H1 (cell line): ENCODE results near the gene ZNF398. TPM values are rescaled to one million over a fixed set of nuclear protein-coding genes. Genes with fewer than 3 reads are reported as not detected.

ENCODE experiments used
- CTCF ChIA-PET: fragments of 300-600 bp; sonication (Branson Sonifier 250); formaldehyde crosslinking; loops from one replicate; lab custom pipeline; 2021; ENCODE audit not compliant: partially characterized antibody; lab: Charles Lee
- POLR2A ChIA-PET: fragments of 300-600 bp; sonication (Branson Sonifier 250); formaldehyde crosslinking; loops from one replicate; lab custom pipeline; 2021; ENCODE audit warnings: inconsistent platforms; ENCODE audit not compliant: partially characterized antibody; lab: Charles Lee
- DNase-seq, 2 experiments: peaks; one replicate each; pipeline versions ENCODE4 v3.0.0 to v3.0.0-alpha.2; 2010 to 2022; ENCODE audit warnings: low spot score in 2 of 2, low read depth in 1 of 2, mixed read lengths in 1 of 2
- FAIRE-seq: peaks from 2 replicates; lab custom pipeline; 2011; peaks lifted over from hg19 to GRCh38; lab: Jason Lieb, UNC
- H2AFZ ChIP-seq: 2 replicates; pipeline ENCODE4 v1.8.1; 2012; ENCODE audit warnings: low read length, inconsistent platforms
- H2AK5ac ChIP-seq: 2 replicates; pipeline ENCODE4 v1.6.1; 2013; ENCODE audit warnings: low read depth, low read length
- H2BK120ac ChIP-seq: replicated peaks from 2 replicates; pipeline ENCODE3; 2013; ENCODE audit warnings: low read depth, low read length, inconsistent platforms
- H2BK12ac ChIP-seq: 2 replicates; pipeline ENCODE4 v1.6.1; 2013; ENCODE audit warnings: low read depth, low read length
- H2BK15ac ChIP-seq: 2 replicates; pipeline ENCODE4 v1.6.1; 2013; ENCODE audit warnings: low read length
- H2BK20ac ChIP-seq: 2 replicates; pipeline ENCODE4 v1.6.1; 2013; ENCODE audit warnings: low read length
- H2BK5ac ChIP-seq: 2 replicates; pipeline ENCODE4 v1.6.1; 2013; ENCODE audit warnings: low read depth, low read length
- H3K14ac ChIP-seq: 2 replicates; pipeline ENCODE4 v1.6.1; 2013; ENCODE audit warnings: inconsistent platforms; ENCODE audit not compliant: insufficient read length
- H3K18ac ChIP-seq: 2 replicates; pipeline ENCODE4 v1.6.1; 2013; ENCODE audit warnings: low read length; ENCODE audit errors: extremely low read depth
- H3K23ac ChIP-seq: 2 replicates; pipeline ENCODE4 v1.6.1; 2013; ENCODE audit warnings: inconsistent platforms; ENCODE audit not compliant: insufficient read length
- H3K23me2 ChIP-seq: 2 replicates; pipeline ENCODE4 v1.6.1; 2013; ENCODE audit warnings: low read depth, low read length
- H3K27ac ChIP-seq: 2 replicates; pipeline ENCODE4 v1.6.1; 2011; ENCODE audit warnings: low read depth, low read length, inconsistent platforms
- H3K27me3 ChIP-seq, 4 experiments: replicated peaks in 1 of 4; 1 replicate in 1 of 4; 2 replicates in 3 of 4; pipeline versions ENCODE4 v1.6.1 to v1.8.1; 2011 to 2013; ENCODE audit warnings: low read length in 3 of 4, mild to moderate bottlenecking in 3 of 4, inconsistent platforms in 2 of 4, mixed read lengths in 2 of 4, moderate library complexity in 1 of 4; ENCODE audit not compliant: control insufficient read depth in 3 of 4, insufficient read depth in 3 of 4; ENCODE audit errors: extremely low read depth in 1 of 4
- H3K36me3 ChIP-seq, 4 experiments: 2 replicates each; pipeline versions ENCODE4 v1.6.1 to v1.8.1; 2011 to 2013; ENCODE audit warnings: mild to moderate bottlenecking in 4 of 4, low read length in 3 of 4, moderate library complexity in 2 of 4, control low read depth in 1 of 4, inconsistent platforms in 1 of 4; ENCODE audit not compliant: insufficient read depth in 4 of 4, control insufficient read depth in 2 of 4
- H3K4ac ChIP-seq: replicated peaks from 2 replicates; pipeline ENCODE3; 2013; ENCODE audit warnings: low read length, low read depth, mixed read lengths, inconsistent platforms; ENCODE audit not compliant: insufficient read length
- H3K4me1 ChIP-seq, 4 experiments: replicated peaks in 1 of 4; 1 replicate in 1 of 4; 2 replicates in 3 of 4; pipeline versions ENCODE4 v1.6.1 to v1.8.1; 2011 to 2013; ENCODE audit warnings: low read length in 3 of 4, inconsistent platforms in 2 of 4, mixed read lengths in 1 of 4; ENCODE audit not compliant: insufficient read depth in 4 of 4, control insufficient read depth in 3 of 4
- H3K4me2 ChIP-seq, 2 experiments: 2 replicates each; pipeline versions ENCODE4 v1.6.1 to v1.8.1; 2011 to 2013; ENCODE audit warnings: low read depth in 2 of 2, low read length in 2 of 2, control low read depth in 1 of 2, inconsistent platforms in 1 of 2, mild to moderate bottlenecking in 1 of 2; ENCODE audit not compliant: insufficient read depth in 1 of 2
- H3K4me3 ChIP-seq, 4 experiments: fragments of 200-600, 300-600 bp in 1 of 4; sonication (generic), shearing (Covaris generic), sonication (Bioruptor Twin) in 1 of 4; 2 replicates each; pipeline versions ENCODE4 v1.5.1 to v1.8.1; 2011 to 2016; ENCODE audit warnings: low read length in 4 of 4, low read depth in 3 of 4, control low read depth in 2 of 4, inconsistent platforms in 2 of 4, mild to moderate bottlenecking in 2 of 4, mixed read lengths in 1 of 4, moderate library complexity in 1 of 4; ENCODE audit not compliant: insufficient read depth in 2 of 4; ENCODE audit errors: extremely low read depth in 1 of 4
- H3K56ac ChIP-seq: replicated peaks from 2 replicates; pipeline ENCODE3; 2013; ENCODE audit warnings: low read depth, mild to moderate bottlenecking, mixed read lengths, low read length, inconsistent platforms; ENCODE audit not compliant: insufficient read length
- H3K79me1 ChIP-seq: 2 replicates; pipeline ENCODE4 v1.6.1; 2013; ENCODE audit warnings: low read depth, low read length, control low read depth
- H3K79me2 ChIP-seq, 2 experiments: 2 replicates each; pipeline versions ENCODE4 v1.6.1 to v1.8.1; 2012 to 2013; ENCODE audit warnings: low read length in 2 of 2, mild to moderate bottlenecking in 2 of 2, inconsistent platforms in 1 of 2; ENCODE audit not compliant: insufficient read depth in 2 of 2, control insufficient read depth in 1 of 2
- H3K9ac ChIP-seq, 4 experiments: replicated peaks in 1 of 4; 1 replicate in 1 of 4; 2 replicates in 3 of 4; pipeline versions ENCODE4 v1.6.1 to v1.8.1; 2011 to 2013; ENCODE audit warnings: low read depth in 3 of 4, low read length in 3 of 4, control low read depth in 2 of 4, mild to moderate bottlenecking in 2 of 4, moderate library complexity in 2 of 4, inconsistent platforms in 1 of 4; ENCODE audit errors: extremely low read depth in 1 of 4
- H3K9me3 ChIP-seq, 2 experiments: 2 replicates each; pipeline versions ENCODE4 v1.6.1 to v1.8.1; 2012 to 2013; ENCODE audit warnings: mild to moderate bottlenecking in 2 of 2, moderate library complexity in 2 of 2, control low read depth in 1 of 2, inconsistent platforms in 1 of 2, low read depth in 1 of 2, low read length in 1 of 2, mixed read lengths in 1 of 2; ENCODE audit not compliant: insufficient read depth in 2 of 2
- H4K20me1 ChIP-seq, 2 experiments: replicated peaks in 1 of 2; 2 replicates each; pipeline versions ENCODE3 to v1.8.1; 2011 to 2013; ENCODE audit warnings: inconsistent platforms in 2 of 2, low read length in 2 of 2, mild to moderate bottlenecking in 1 of 2; ENCODE audit not compliant: insufficient read depth in 2 of 2, control insufficient read depth in 1 of 2
- H4K5ac ChIP-seq: 2 replicates; pipeline ENCODE4 v1.6.1; 2013; ENCODE audit warnings: low read length, low read depth, mixed read lengths, inconsistent platforms; ENCODE audit not compliant: insufficient read length
- H4K8ac ChIP-seq: 2 replicates; pipeline ENCODE4 v1.8.0; 2013; ENCODE audit warnings: mild to moderate bottlenecking, moderate library complexity, low read length, inconsistent platforms; ENCODE audit not compliant: insufficient read depth; ENCODE audit errors: extremely low read depth
- H4K91ac ChIP-seq: replicated peaks from 2 replicates; pipeline ENCODE3; 2013; ENCODE audit warnings: low read length, mixed read lengths, inconsistent platforms; ENCODE audit not compliant: insufficient read length
- ATF2 ChIP-seq: IDR thresholded peaks from 2 replicates; pipeline ENCODE4 v1.6.1; 2012; ENCODE audit warnings: low read length, inconsistent platforms
- HDAC2 ChIP-seq, 2 experiments: fragments of 300-600 bp in 1 of 2; sonication (generic) in 1 of 2; IDR thresholded peaks; 2 replicates each; pipeline ENCODE4 v1.6.1; 2011 to 2012; ENCODE audit warnings: low read depth in 2 of 2, low read length in 2 of 2, mild to moderate bottlenecking in 2 of 2, moderate library complexity in 2 of 2, borderline replicate concordance in 1 of 2, inconsistent platforms in 1 of 2
- MAFK ChIP-seq: IDR thresholded peaks from 2 replicates; pipeline ENCODE4 v1.6.1; 2012; ENCODE audit warnings: low read depth, mild to moderate bottlenecking, improper control_type of control experiment, low read length
- NRF1 ChIP-seq: IDR thresholded peaks from 2 replicates; pipeline ENCODE4 v1.6.1; 2011; ENCODE audit warnings: mild to moderate bottlenecking, low read depth, low read length, improper control_type of control experiment
- SP4 ChIP-seq: IDR thresholded peaks from 2 replicates; pipeline ENCODE4 v1.6.1; 2012; ENCODE audit warnings: low read length, inconsistent platforms
- TAF7 ChIP-seq: optimal IDR thresholded peaks from 2 replicates; pipeline ENCODE3; 2011; ENCODE audit warnings: low read depth, mild to moderate bottlenecking, inconsistent platforms, low read length, moderate library complexity, borderline replicate concordance
- ZNF274 ChIP-seq: IDR thresholded peaks from 2 replicates; pipeline ENCODE4 v1.7.0; 2012; ENCODE audit warnings: low read length, borderline replicate concordance; ENCODE audit errors: extremely low read depth
- WGBS, 2 experiments: shearing (Covaris generic) in 1 of 2; methylation state at CpG; one replicate each; pipeline versions ENCODE4 v1.1.6 to v1.1.7; 2013 to 2015; ENCODE audit warnings: low lambda C conversion rate in 2 of 2, mixed read lengths in 2 of 2, inconsistent platforms in 1 of 2, low coverage in 1 of 2, missing lambda C conversion rate in 1 of 2; ENCODE audit not compliant: insufficient replicate concordance in 2 of 2, insufficient coverage in 1 of 2, insufficient read length in 1 of 2; ENCODE audit errors: extremely low coverage in 1 of 2, missing lambda C conversion rate in 1 of 2; 5-methylcytosine and 5-hydroxymethylcytosine counted together
- polyA plus RNA-seq, 7 experiments: library from polyadenylated mRNA; depleted of rRNA in 3 of 7; stranded (reverse) in 5 of 7; unstranded in 2 of 7; fragments of >200 nt in 5 of 7; fragments of 200-250 nt in 2 of 7; gene quantifications; 1 replicate in 5 of 7; 2 replicates in 1 of 7; 4 replicates in 1 of 7; pipeline versions ENCODE4 v1.2.1 to v1.2.3, GENCODE V29; 2011 to 2013; ENCODE audit warnings: missing spikeins in 2 of 7, mixed read lengths in 2 of 7
- total RNA-seq: library from RNA; stranded (reverse); fragmentation: NEBNext Ultra II Directional; extraction: Animal tissue kit (Norgen Biotek cat#: 25700); gene quantifications from 2 replicates; pipeline ENCODE4 v1.2.1, GENCODE V29; 2021
- TF ChIP-seq, protein P1 (sequence below): IDR thresholded peaks from 2 replicates; pipeline ENCODE4 v1.6.1; 2012; ENCODE audit warnings: inconsistent platforms

Gene ZNF398
- total and polyA plus RNA-seq, 2 of the 8 experiments (the other 6 are each of a cell fraction or from before 2014, with no cell fraction given) = 52.7 to 63.5 TPM

GRCh38 chr7:149125863-149126661 lies 21.2 kb upstream of the ZNF398 start, which contains the start of gene ZNF425:
Gene ZNF425 (minus strand): TSS chr7:149126324. CDS start chr7:149126213, 111 bp downstream.
- peak within 1 kb of the TSS; percentile 70 for H3K14ac ChIP-seq
- H3K18ac ChIP-seq = peak within 1 kb of the TSS; percentile 100
- H3K9ac ChIP-seq = peak within 1 kb of the TSS; percentile 88 to 91 (median 90)
- H2AK5ac ChIP-seq = peak within 1 kb of the TSS; percentile 91; the same call in 1 of the 2 replicates
- ChIA-PET CTCF (interaction anchor here (0.7 to 7.4 kb wide), 21 partner anchors 11 to 705 kb away, joined by 3 to 84 read pairs (median 4); partner anchors contain the start of gene ZNF398), POLR2A (interaction anchor here (0.6 to 11.3 kb wide), 19 partner anchors 8 to 731 kb away, joined by 3 to 142 read pairs (median 5); partner anchors contain the start of genes ZNF282 and ZNF398)
- no peak within 1 kb of the TSS for H3K23ac ChIP-seq
- peak within 1 kb of the TSS; percentile 83 to 90 for H3K4me2 ChIP-seq
- peak within 1 kb of the TSS; percentile 92 for H2BK12ac ChIP-seq
- H3K4me1 ChIP-seq = peaks cover 0 to 12% (median 3%) of the 10 kb centered on the region in 4 experiments; a peak in 3 of 7 replicates
- peak within 1 kb of the TSS; percentile 87 for H3K4ac ChIP-seq
- peak within 1 kb of the TSS; percentile 85 for H3K27ac ChIP-seq
- peak within 1 kb of the TSS; percentile 95 for H3K56ac ChIP-seq
- H3K9me3 ChIP-seq = peaks cover 6 to 8% of the 10 kb centered on the region in 2 experiments; a peak in 3 of 4 replicates
- WGBS, 2 experiments = 1% methylated on average over 61 of the region's 72 CpGs; no CpG with 5 or more reads in 1 of the 2 experiments
- no peak within 1 kb of the TSS for H2AFZ ChIP-seq
- DNase-seq (peak; percentile 73 to 97), FAIRE-seq (no peak)
- peaks cover 3 to 21% of the 10 kb centered on the region in 2 experiments; a peak in 3 of 4 replicates for H3K79me2 ChIP-seq
- H4K91ac ChIP-seq = peak within 1 kb of the TSS; percentile 99
- peak within 1 kb of the TSS; percentile 94 for H4K8ac ChIP-seq
- H2BK15ac ChIP-seq = peak within 1 kb of the TSS; percentile 99
- H2BK5ac ChIP-seq = peak within 1 kb of the TSS; percentile 99
- peak within 1 kb of the TSS; percentile 83 to 95 (median 88) for H3K4me3 ChIP-seq
- H4K5ac ChIP-seq = peak within 1 kb of the TSS; percentile 93
- peaks cover 0 to 17% (median 5%) of the 10 kb centered on the region in 4 experiments; a peak in 6 of 8 replicates for H3K36me3 ChIP-seq
- no peaks in the 10 kb centered on the region; the same call in 1 of the 2 replicates for H3K79me1 ChIP-seq
- H3K27me3 ChIP-seq = no peaks in the 10 kb centered on the region
- peaks cover 6% of the 10 kb centered on the region; the same call in 1 of the 2 replicates for H3K23me2 ChIP-seq
- no peak within 1 kb of the TSS for H2BK20ac ChIP-seq
- H4K20me1 ChIP-seq = no peaks in the 10 kb centered on the region
- H2BK120ac ChIP-seq = peak within 1 kb of the TSS; percentile 44
- no peak for TF ChIP-seq MAFK
- TF ChIP-seq SP4 = no peak
- no peak for TF ChIP-seq ZNF274
- TF ChIP-seq ATF2 = no peak; the same call in 1 of the 2 replicates
- TF ChIP-seq, protein P1, sequence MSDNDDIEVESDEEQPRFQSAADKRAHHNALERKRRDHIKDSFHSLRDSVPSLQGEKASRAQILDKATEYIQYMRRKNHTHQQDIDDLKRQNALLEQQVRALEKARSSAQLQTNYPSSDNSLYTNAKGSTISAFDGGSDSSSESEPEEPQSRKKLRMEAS = peak; percentile 85
- TF ChIP-seq HDAC2 (IDR thresholded peaks at IDR 0.05; ENCODE audit: borderline replicate concordance in 1 of 2, low read depth in 2 of 2, low read length in 2 of 2) = peak in 1 of 2 experiments; percentile 66; a peak in 1 of 4 replicates
- no peak for TF ChIP-seq NRF1
- peak; percentile 97 for TF ChIP-seq TAF7
